SK-N-SH (cell line): ENCODE measurements around the gene ETAA1. TPM values are rescaled to one million over a fixed set of nuclear protein-coding genes. Genes with fewer than 3 reads are reported as not detected.
A peak's percentile ranks its signal among the peaks of the same experiment; 100 is the strongest.

Experiments
- CHD2 ChIP-seq: fragments of 150-350 bp; IDR thresholded peaks from 2 replicates; pipeline ENCODE4 v1.6.1; 2018; ENCODE audit warnings: low read length; ENCODE audit not compliant: partially characterized antibody
- EZH2phosphoT487 ChIP-seq: fragments of 200-600 bp; sonication (generic); IDR thresholded peaks from 2 replicates; pipeline ENCODE4 v1.6.1; 2017; ENCODE audit warnings: low read depth, mixed run types, mild to moderate bottlenecking, antibody characterized with exemption, moderate library complexity, borderline replicate concordance
- GATA2 ChIP-seq: sonication (generic); formaldehyde crosslinking; IDR thresholded peaks from 2 replicates; pipeline ENCODE4 v1.5.0; 2020; ENCODE audit warnings: mild to moderate bottlenecking, missing genetic modification reagents
- JUND ChIP-seq: IDR thresholded peaks from 2 replicates; pipeline ENCODE4 v1.4.0; 2012
- MEF2A ChIP-seq: IDR thresholded peaks from 2 replicates; pipeline ENCODE4 v1.4.0; 2012; ENCODE audit warnings: low read depth, borderline replicate concordance
- NFIC ChIP-seq: IDR thresholded peaks from 2 replicates; pipeline ENCODE4 v1.4.0; 2012; ENCODE audit warnings: borderline replicate concordance
- RAD21 ChIP-seq: IDR thresholded peaks from 2 replicates; pipeline ENCODE4 v1.6.1; 2012; ENCODE audit warnings: mild to moderate bottlenecking, low read length
- RFX5 ChIP-seq: IDR thresholded peaks from 2 replicates; pipeline ENCODE4 v1.6.1; 2012; ENCODE audit warnings: mild to moderate bottlenecking, improper control_type of control experiment, low read length
- RXRA ChIP-seq: IDR thresholded peaks from 2 replicates; pipeline ENCODE4 v1.4.0; 2012; ENCODE audit warnings: low read depth, mild to moderate bottlenecking, borderline replicate concordance
- SIN3A ChIP-seq: IDR thresholded peaks from 2 replicates; pipeline ENCODE4 v1.6.1; 2012; ENCODE audit warnings: low read depth, mild to moderate bottlenecking, low read length, moderate library complexity, borderline replicate concordance
- TCF12 ChIP-seq: IDR thresholded peaks from 2 replicates; pipeline ENCODE4 v1.4.0; 2012
- polyA plus RNA-seq, 3 experiments: library from polyadenylated mRNA; depleted of rRNA; stranded (reverse); fragments of >200 nt; gene quantifications; 2 replicates each; pipeline ENCODE4 v1.2.3, GENCODE V29; 2012
- TF ChIP-seq, protein P1 (sequence below): fragments of 150-350 bp; IDR thresholded peaks from 2 replicates; pipeline ENCODE4 v1.6.1; 2017; ENCODE audit warnings: antibody characterized with exemption, low read length, low read depth, borderline replicate concordance
- TF ChIP-seq, protein P2 (sequence below): fragments of 150-350 bp; IDR thresholded peaks from 2 replicates; pipeline ENCODE4 v1.6.1; 2016; ENCODE audit warnings: mild to moderate bottlenecking, low read depth, low read length
- TF ChIP-seq, protein P3 (sequence below): IDR thresholded peaks from 2 replicates; pipeline ENCODE4 v1.4.0; 2012; ENCODE audit warnings: low read depth
- TF ChIP-seq, protein P4 (sequence below): fragments of 200-600 bp; sonication (generic); IDR thresholded peaks from 2 replicates; pipeline ENCODE4 v1.6.1; 2017; ENCODE audit warnings: antibody characterized with exemption, mild to moderate bottlenecking, moderate library complexity
- TF ChIP-seq, protein P5 (sequence below): IDR thresholded peaks from 2 replicates; pipeline ENCODE4; 2012

Gene ETAA1
- polyA plus RNA-seq, 1 of the 3 experiments (the other 2 are of a cell fraction) = 6.8 TPM

DNA sequence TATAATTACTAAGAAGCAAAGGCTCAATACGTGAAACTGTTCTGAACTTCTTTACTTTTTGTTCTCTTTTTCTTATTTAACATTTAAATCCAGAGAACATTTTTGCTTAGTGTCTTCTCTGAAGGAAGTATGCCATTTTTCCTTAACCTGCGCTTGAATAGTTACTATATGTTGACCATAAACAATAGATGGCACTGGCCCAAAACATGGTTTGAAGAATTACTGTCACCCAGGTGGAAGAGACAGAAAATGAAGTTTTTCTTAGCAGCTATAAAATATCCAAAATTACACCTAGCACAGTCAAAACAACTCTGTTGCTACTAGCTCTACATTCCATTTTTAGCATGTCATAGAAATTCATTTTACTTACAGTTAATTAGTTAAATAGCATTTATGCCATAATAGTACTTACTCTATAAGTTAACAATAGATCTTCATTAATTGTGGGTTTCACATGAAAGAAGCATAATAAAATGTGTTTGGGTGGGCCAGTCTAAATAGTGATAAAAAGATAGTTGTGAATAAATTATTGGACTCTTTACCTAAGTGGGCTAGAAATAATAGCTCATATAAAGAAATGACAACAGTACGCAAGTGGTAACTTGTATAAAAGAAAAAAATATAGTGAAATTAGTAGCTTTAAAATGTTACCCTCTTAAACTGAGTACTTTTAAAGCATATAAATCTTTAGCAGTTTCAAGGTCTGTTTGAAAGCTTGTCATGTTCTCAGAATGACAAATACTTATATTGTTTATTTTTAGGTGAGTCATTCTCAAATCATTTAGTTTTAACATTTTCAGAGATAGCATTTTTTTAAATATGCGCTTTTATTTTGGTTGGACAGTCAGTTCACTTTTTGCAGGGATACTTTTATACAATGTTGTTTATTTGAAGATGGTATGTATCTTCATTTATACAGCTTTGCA lies 3.7 kb downstream of the ETAA1 start (continued):
- no peak for TF ChIP-seq EZH2phosphoT487
- TF ChIP-seq GATA2 (CRISPR knock-in tag) = no peak
- TF ChIP-seq MEF2A = no peak
- TF ChIP-seq TCF12 = 0 out of 2 replicates have a peak, but pooled peaks have one; percentile 25
- no peak for TF ChIP-seq RFX5
- no peak for TF ChIP-seq RAD21
- TF ChIP-seq, protein P1, sequence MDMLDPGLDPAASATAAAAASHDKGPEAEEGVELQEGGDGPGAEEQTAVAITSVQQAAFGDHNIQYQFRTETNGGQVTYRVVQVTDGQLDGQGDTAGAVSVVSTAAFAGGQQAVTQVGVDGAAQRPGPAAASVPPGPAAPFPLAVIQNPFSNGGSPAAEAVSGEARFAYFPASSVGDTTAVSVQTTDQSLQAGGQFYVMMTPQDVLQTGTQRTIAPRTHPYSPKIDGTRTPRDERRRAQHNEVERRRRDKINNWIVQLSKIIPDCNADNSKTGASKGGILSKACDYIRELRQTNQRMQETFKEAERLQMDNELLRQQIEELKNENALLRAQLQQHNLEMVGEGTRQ = no peak
- TF ChIP-seq, protein P2, sequence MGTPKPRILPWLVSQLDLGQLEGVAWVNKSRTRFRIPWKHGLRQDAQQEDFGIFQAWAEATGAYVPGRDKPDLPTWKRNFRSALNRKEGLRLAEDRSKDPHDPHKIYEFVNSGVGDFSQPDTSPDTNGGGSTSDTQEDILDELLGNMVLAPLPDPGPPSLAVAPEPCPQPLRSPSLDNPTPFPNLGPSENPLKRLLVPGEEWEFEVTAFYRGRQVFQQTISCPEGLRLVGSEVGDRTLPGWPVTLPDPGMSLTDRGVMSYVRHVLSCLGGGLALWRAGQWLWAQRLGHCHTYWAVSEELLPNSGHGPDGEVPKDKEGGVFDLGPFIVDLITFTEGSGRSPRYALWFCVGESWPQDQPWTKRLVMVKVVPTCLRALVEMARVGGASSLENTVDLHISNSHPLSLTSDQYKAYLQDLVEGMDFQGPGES = no peak
- TF ChIP-seq, protein P3, sequence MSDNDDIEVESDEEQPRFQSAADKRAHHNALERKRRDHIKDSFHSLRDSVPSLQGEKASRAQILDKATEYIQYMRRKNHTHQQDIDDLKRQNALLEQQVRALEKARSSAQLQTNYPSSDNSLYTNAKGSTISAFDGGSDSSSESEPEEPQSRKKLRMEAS = no peak
- TF ChIP-seq SIN3A = no peak
- TF ChIP-seq NFIC = no peak
- TF ChIP-seq, protein P4, sequence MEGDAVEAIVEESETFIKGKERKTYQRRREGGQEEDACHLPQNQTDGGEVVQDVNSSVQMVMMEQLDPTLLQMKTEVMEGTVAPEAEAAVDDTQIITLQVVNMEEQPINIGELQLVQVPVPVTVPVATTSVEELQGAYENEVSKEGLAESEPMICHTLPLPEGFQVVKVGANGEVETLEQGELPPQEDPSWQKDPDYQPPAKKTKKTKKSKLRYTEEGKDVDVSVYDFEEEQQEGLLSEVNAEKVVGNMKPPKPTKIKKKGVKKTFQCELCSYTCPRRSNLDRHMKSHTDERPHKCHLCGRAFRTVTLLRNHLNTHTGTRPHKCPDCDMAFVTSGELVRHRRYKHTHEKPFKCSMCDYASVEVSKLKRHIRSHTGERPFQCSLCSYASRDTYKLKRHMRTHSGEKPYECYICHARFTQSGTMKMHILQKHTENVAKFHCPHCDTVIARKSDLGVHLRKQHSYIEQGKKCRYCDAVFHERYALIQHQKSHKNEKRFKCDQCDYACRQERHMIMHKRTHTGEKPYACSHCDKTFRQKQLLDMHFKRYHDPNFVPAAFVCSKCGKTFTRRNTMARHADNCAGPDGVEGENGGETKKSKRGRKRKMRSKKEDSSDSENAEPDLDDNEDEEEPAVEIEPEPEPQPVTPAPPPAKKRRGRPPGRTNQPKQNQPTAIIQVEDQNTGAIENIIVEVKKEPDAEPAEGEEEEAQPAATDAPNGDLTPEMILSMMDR = no peak
- TF ChIP-seq RXRA = no peak
- TF ChIP-seq, protein P5, sequence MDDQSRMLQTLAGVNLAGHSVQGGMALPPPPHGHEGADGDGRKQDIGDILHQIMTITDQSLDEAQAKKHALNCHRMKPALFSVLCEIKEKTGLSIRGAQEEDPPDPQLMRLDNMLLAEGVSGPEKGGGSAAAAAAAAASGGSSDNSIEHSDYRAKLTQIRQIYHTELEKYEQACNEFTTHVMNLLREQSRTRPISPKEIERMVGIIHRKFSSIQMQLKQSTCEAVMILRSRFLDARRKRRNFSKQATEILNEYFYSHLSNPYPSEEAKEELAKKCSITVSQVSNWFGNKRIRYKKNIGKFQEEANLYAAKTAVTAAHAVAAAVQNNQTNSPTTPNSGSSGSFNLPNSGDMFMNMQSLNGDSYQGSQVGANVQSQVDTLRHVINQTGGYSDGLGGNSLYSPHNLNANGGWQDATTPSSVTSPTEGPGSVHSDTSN = peak; percentile 39; the same call in 1 of the 2 replicates
- no peak for TF ChIP-seq CHD2
- peak; percentile 51 for TF ChIP-seq JUND
- TF ChIP-seq, all 33 proteins: peak for 4
